ENCODE data around the gene PPM1H. TPM values are rescaled to one million over a fixed set of nuclear protein-coding genes. Genes with fewer than 3 reads are reported as not detected.

The PPM1H gene
- total RNA-seq, 2 donors from 2014 or later, result 3.3 to 4.3 TPM

GRCh38 chr12:62629413-62629812, 305.5 kb downstream of the PPM1H start:
- ATAC-seq, result no peak
- no peak for DNase-seq
- intact Hi-C loops (cut with DNase I), result no loop called here

- intact Hi-C loops (cut with DNase I), result no loop called here
- no peak for DNase-seq
- no peak for ATAC-seq
Measured at GRCh38 chr12:62627181-62627580, 307.8 kb downstream of the PPM1H start.

DNA sequence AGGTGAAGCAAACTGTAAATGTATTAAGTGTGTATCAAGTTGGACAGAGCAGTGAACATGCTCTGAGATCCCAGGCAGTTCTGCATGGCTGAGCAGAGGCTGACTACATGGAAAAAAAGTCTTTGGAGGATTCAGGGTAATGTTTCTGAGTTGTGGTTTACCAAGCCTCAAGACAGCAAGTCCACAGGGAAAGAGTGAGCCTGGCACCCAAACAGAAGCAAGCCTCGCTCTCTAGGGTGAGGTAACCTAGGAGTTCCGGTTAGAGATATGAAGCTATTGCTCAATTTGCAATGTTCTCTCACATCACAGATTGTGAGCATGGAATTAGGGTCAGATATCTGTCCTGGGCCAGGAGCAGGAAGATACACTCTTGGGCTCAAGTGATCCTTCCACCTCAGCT, 309.7 kb downstream of the PPM1H start:
- peak; percentile 70 to 80 for ATAC-seq
- DNase-seq, result peak; percentile 31
- intact Hi-C loops (cut with DNase I), result no loop called here

DNA sequence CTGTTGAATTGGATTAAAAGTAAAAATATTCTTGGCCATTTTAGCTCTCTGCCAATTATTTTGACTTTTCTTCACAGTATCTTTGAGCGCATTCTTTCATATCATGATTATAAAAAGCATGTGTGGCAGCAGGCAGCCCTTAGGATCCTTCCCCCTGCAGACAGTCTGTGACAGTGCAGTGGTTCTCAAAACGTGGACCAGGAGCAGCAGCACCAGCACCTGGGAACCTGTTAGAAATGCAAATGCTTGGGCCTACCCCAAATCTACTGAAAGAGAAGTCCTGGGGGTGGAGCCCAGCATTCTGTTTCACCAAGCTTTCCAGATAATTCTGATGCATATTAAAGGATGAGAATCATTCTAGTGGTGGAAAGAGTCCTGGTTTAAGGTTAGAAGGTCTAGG, 312.8 kb downstream of the PPM1H start:
- intact Hi-C loops (cut with DNase I), result no loop called here
- DNase-seq, result no peak
- no peak for ATAC-seq

- no peak for DNase-seq
- intact Hi-C loops (cut with DNase I), result no loop called here
- no peak for ATAC-seq
Measured at GRCh38 chr12:62621101-62621638, 313.8 kb downstream of the PPM1H start.

GRCh38 chr12:62618930-62619329, 316.0 kb downstream of the PPM1H start:
- ATAC-seq (no peak), DNase-seq (no peak)
- intact Hi-C loops (cut with DNase I), result no loop called here

DNA sequence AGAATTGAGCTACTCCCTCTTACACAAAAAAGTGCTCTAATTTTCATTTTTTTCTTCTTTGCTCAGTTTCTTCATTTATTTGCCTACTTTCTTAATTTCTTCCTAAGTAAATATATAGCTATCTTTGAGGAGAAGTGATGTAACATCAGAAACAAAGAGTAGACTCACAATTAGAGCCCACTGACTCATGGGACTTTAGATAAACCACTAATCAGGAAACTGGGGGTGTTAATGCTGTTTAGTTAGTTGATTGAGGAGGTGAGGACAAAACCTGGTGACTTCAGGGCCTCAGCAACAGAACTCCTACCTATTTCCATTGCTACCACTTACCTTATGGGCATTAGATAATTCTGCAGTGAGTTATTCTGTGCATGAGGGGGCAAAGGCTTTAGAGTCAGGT, 316.6 kb downstream of the PPM1H start:
- ATAC-seq, result no peak
- no peak for DNase-seq
- intact Hi-C loops (cut with DNase I), result no loop called here

GRCh38 chr12:62613081-62613480, 321.9 kb downstream of the PPM1H start:
- DNase-seq (no peak), ATAC-seq (no peak)
- intact Hi-C loops (cut with DNase I), result no loop called here

- no peak for DNase-seq
- ATAC-seq, result no peak
- intact Hi-C loops (cut with DNase I), result no loop called here
Measured at GRCh38 chr12:62606654-62607053, 328.3 kb downstream of the PPM1H start.

- no peak for DNase-seq
- ATAC-seq, result no peak
- intact Hi-C loops (cut with DNase I), result no loop called here
Measured at GRCh38 chr12:62605981-62606380, 329.0 kb downstream of the PPM1H start.

GRCh38 chr12:62604871-62605270, 330.1 kb downstream of the PPM1H start:
- DNase-seq (no peak), ATAC-seq (no peak)
- intact Hi-C loops (cut with DNase I), result no loop called here

DNA sequence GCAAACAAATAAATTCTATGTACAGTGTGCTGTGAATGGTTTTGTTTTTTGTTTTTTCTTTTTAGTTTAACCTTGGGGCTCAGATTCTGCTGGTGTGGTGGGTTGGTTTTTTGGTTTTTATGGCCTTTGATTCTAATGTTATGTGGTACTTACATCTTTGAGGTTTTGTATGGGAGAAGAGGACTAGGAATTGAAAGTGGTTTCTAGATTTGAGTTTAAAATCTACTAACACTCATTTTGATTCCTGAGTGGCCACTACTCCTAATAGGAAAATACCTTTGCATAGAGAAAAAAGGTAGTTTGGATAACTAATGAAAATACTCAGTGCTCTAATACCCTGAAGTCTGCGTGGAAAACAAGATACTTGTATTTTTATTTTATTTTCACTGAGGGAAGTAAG, 330.6 kb downstream of the PPM1H start:
- DNase-seq (no peak), ATAC-seq (no peak)
- intact Hi-C loops (cut with DNase I), result no loop called here

DNA sequence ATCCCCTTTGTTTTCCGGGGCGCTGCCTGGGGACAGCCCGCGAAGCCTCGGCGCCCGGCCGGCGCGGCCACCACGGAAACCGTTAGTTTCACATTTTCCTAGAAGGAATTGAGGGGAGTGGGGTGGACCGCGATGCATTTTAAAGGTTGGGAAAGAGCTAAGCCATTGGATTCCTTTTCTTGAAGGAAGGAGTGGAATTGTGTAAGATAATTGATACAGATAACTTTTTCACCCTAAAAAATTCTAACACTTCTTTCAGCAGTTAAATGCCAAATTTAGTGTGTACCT, 331.2 kb downstream of the PPM1H start:
- no peak for ATAC-seq
- DNase-seq, result no peak
- intact Hi-C loops (cut with DNase I), result loop anchor here in 1 of 2 donors (2.0 kb wide), 1 partner anchor 191 kb away; no protein-coding TSS in a partner anchor

DNA sequence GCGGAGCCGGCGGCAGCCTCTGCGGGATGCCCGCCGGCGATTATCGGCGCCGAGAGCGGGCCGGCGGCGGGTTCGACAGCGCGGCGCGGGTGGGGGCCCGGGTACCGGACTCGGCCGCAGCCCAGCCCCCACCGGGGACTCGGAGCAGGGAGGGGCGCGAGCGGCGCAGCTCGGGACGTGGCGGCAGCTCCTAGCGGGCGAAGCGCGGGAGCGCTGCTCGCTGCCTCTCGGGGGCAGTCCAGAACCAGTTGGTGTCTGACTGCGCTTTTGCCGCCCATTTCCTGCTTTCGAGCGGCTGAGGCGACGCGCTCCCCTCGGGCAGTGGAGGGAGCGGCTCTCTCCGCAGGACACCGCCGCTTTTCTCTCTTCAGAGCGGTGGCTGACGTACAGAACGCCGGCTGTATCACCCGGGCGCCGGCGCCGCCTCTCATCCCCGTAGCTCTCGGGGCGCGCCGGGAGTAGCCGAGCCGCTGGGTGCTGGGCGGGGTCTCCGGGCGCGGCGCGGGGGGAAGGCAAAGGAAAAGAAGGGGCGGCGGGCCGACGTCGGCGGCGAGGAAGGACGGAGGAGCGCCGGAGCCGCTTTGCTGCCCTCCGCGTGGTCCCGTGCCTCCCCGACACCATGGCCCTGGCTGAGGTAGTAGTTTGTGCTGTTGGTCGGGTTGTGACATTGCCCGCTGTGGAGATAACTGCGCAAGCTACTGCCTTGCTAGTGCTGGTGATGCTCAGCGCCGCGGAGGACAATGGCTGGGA, 331.7 kb downstream of the PPM1H start:
- intact Hi-C loops (cut with DNase I), result loop anchor here in 1 of 2 donors (2.0 kb wide), 1 partner anchor 192 kb away; no protein-coding TSS in a partner anchor
- DNase-seq, result peak; percentile 90
- ATAC-seq, result peak; percentile 94 to 95

DNA sequence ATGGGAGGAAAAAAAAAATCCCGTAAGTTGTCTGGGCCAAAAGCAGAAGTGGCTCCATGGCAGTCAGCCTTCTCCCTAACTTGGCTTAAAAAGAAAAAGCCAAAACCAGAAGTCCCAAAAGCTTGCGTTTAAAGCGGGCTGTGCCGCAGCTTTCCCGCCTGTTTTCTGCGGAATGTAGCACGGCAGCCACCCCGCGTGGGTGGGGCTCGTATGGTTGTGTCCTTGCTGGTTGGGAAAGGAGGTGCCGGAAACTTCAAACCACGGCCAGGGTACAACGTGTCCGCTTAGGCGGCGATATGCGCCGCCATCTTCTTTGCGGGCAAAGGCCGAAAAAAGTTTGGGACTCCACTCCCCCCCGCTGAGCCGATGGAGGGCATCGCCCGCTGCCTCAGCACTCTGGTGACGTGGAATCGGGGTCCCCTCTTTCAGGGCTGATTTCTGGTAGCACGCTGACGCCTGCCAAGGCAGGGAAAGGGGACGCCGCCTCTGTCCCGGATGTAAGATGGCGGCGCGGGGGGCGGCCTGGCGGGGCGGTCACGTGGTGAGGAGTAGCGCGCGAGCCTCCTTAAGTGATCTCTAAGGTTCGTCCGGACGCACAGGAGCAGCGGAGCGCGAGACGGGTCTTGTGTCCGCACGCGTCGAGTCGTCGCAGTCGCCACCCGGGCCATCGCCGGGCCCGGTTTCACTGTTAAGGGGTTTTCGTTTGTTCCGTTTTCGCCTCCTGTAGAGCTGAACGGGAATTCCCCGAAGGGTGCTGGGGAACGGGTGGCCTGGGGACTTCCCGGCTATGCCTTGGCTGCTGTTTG, 332.5 kb downstream of the PPM1H start:
- intact Hi-C loops (cut with DNase I), result loop anchor here in 1 of 2 donors (2.0 kb wide), 1 partner anchor 192 kb away; no protein-coding TSS in a partner anchor
- peak; percentile 95 for DNase-seq
- ATAC-seq, result peak; percentile 90 to 91

- no peak for DNase-seq
- intact Hi-C loops (cut with DNase I), result loop anchor here in 1 of 2 donors (2.0 kb wide), 1 partner anchor 193 kb away; no protein-coding TSS in a partner anchor
Measured at GRCh38 chr12:62601765-62602164, 333.2 kb downstream of the PPM1H start.

DNA sequence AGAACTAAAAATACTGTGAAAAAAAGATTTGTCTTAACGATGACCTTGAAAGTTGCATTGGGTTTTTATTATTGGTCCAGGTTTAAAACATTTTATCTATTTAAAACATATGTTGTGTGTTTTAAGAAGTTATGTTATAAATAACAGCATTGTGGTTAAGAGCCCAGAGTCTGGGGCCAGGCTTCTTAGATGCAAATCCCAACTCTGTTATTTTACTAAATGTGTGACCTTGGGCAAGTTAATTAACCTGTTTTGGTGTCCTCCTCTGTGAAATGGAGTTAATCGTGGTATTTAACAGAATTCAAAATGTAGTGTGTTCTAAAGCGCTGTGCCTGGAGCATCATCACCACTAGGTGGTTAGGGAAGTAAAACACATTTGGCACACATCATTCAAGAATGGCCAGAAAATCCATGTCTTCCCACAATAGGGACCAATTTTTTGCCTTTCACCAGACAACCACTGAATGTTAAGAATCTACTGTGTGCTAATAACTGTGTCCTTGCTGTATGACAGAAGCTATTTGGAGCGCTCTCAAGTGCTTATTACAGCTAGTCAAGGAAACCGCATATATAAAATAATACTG, 335.0 kb downstream of the PPM1H start:
- intact Hi-C loops (cut with DNase I), result no loop called here
- ATAC-seq (no peak), DNase-seq (no peak)

More at GRCh38 chr12:62601765-62602164, 333.2 kb downstream of the PPM1H start:
- ATAC-seq, result no peak

DNA sequence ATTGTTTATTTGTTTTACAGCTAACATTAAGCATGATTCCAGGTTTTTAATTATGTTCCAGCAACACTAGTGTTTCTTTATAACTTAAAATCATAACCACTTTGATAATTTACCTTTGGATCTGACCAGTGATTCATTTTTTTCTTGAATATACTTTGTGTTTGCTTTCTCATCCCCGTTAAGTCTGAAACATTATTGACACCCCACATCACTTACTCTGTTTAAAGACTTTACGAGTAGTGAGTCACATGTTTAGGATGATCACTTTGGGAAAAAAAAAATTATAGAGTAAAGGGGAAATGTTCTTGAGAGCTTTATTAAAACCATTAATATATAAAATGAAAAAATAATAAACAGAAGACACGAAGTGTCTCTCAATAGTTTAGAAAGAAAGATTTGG, 336.1 kb downstream of the PPM1H start:
- intact Hi-C loops (cut with DNase I), result no loop called here
- ATAC-seq, result no peak
- DNase-seq, result no peak

DNA sequence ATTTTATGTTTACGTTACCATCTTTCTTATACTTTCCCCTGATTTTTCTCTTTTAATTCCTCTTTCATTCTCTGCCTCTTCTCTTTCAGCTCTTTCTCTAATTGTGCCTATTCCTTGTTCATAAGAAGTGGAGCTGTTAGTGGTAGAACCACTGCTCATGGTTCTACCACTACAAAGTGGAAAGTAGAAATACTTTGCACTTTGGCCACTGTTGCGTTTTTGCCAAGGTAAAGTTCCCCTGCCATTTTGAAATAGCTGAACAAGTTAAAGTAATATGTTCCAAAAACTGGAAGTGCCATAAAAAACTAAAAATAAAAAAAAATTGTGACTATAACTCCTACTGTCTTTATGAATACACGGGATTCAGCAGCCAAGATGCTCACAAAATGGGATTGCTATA, 337.7 kb downstream of the PPM1H start:
- intact Hi-C loops (cut with DNase I), result no loop called here
- no peak for ATAC-seq
- DNase-seq, result no peak

All from left cardiac atrium (tissue), 4 donors.